Measurements from ENCODE around the gene CHADL. TPM values are rescaled to one million over a fixed set of nuclear protein-coding genes. Genes with fewer than 3 reads are reported as not detected.
A peak's percentile ranks its signal among the peaks of the same experiment; 100 is the strongest.

The CHADL gene, protein sequence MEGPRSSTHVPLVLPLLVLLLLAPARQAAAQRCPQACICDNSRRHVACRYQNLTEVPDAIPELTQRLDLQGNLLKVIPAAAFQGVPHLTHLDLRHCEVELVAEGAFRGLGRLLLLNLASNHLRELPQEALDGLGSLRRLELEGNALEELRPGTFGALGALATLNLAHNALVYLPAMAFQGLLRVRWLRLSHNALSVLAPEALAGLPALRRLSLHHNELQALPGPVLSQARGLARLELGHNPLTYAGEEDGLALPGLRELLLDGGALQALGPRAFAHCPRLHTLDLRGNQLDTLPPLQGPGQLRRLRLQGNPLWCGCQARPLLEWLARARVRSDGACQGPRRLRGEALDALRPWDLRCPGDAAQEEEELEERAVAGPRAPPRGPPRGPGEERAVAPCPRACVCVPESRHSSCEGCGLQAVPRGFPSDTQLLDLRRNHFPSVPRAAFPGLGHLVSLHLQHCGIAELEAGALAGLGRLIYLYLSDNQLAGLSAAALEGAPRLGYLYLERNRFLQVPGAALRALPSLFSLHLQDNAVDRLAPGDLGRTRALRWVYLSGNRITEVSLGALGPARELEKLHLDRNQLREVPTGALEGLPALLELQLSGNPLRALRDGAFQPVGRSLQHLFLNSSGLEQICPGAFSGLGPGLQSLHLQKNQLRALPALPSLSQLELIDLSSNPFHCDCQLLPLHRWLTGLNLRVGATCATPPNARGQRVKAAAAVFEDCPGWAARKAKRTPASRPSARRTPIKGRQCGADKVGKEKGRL
- total RNA-seq, result 1 to 10 TPM; 1.3 to 3.7 (median 1.4) TPM

DNA sequence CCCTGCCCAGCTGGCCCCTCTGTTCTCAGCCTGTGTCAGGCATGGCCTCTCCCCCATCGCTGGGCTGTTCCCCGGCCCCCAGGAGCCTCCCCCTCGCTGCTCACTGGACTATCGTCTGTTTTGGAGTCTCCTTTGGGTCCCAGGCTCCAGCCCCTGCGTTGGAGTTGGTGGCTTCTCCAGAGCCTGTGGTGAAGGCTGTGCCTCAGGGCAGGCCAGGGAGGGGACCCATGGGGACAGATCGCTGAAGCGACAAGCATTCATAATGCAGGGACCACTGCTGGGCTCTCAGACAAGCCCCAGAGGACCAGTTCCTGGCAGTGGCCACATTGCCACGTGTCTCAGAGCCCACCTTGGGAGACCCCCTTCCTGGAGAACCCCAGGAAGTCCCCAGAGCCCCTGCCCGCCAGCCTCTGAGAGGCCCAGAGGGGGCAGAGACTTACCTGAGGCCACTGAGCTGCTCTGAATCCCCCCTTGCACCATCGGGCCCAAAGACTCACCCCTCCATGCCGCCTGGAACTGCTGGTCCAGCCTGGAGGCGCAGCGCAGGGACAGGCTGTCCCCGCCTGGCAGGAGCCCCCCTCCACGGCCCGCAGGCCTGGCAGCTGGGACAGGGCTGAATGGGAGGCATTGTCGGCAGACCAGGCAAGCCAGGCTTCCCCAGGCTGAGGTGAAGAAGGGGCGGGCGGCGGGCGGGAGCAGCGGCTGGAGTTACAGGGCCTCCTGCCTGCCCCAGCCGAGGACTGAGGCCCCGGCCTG lies at the start of gene CHADL:
Gene CHADL, minus strand, starts transcription at position 555 of the 756 bp plus-strand sequence. Its CDS starts 50 bp downstream, at position 505.
- Histone ChIP-seq H3K27ac (peak within 1 kb of the TSS; percentile 74 to 78), H3K4me3 (peak within 1 kb of the TSS in 1 of 3 donors; percentile 7), H3K9me3 (no peaks in the 10 kb centered on the region), H3K36me3 (no peaks in the 10 kb centered on the region), H3K27me3 (no peaks in the 10 kb centered on the region), H3K4me1 (peaks cover 0 to 4% of the 10 kb centered on the region in 2 donors)
- peak in 1 of 2 donors; percentile 84 for DNase-seq (ENCODE audit: low spot score in 2 of 2)
- intact Hi-C loops (cut with DNase I; ENCODE audit: low total_unique reads), result no loop called here
- TF ChIP-seq POLR2A (IDR thresholded peaks at IDR 0.05), result no peak
- TF ChIP-seq, protein P1, sequence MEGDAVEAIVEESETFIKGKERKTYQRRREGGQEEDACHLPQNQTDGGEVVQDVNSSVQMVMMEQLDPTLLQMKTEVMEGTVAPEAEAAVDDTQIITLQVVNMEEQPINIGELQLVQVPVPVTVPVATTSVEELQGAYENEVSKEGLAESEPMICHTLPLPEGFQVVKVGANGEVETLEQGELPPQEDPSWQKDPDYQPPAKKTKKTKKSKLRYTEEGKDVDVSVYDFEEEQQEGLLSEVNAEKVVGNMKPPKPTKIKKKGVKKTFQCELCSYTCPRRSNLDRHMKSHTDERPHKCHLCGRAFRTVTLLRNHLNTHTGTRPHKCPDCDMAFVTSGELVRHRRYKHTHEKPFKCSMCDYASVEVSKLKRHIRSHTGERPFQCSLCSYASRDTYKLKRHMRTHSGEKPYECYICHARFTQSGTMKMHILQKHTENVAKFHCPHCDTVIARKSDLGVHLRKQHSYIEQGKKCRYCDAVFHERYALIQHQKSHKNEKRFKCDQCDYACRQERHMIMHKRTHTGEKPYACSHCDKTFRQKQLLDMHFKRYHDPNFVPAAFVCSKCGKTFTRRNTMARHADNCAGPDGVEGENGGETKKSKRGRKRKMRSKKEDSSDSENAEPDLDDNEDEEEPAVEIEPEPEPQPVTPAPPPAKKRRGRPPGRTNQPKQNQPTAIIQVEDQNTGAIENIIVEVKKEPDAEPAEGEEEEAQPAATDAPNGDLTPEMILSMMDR (IDR thresholded peaks at IDR 0.05), result no peak
- TF ChIP-seq POLR2AphosphoS5 (IDR thresholded peaks at IDR 0.05), result peak in 1 of 3 donors; percentile 58

DNA sequence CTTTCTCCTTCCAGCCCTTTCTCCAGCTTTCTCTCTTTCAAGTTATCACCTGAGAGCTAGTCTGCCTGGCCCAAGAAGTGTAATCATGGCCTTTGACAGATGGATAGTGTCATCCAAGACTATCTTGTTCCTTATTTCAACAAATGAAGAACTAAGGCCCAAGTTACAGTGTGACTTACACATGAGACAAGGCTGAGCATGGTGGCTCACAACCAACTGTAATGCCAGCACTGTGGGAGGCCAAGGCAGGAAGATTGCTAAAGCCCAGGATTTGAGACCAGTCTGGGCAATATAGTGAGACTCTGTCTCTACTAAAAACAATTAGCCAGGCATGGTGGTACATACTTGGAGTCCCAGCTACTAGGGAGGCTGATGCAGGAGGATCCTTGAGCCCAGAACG lies 48.9 kb upstream of the CHADL start:
- intact Hi-C loops (cut with DNase I; ENCODE audit: low total_unique reads), result no loop called here
- H3K27me3 ChIP-seq, result no peaks in the 10 kb centered on the region

DNA sequence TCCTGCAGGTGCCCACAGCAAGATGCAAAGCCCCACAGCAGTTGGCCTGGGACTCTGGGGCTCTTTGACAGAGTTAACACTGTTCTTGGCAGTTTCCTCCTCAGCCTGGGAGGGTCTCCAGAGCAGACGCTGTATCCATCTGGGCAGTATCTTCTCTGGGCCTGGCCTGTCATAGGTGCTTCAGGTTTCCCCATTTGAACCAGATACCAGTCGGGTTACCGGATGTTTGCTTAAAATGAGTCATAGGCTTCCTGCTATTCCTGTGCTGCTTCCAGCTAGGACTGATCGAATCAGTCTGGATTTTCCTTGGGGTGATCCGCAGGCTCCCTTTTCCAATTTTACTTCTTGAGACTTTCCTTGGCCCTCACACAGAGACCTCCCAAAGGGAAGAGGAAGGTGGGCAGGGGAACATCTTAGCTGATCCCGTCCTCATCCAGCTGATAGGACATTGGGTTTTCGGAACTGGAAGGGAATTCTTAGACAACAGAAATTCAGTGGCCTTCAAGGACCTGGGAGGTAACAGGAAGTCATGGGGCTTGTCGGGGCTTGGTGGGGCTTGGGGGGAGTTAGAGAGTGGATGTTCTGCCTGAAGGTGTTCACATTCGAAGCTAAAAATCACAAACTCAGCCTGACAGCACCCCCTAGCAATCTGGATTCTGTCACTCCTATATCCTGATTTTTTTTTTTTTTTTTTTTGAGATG lies 47.7 kb upstream of the CHADL start:
- Histone ChIP-seq H3K27me3 (no peaks in the 10 kb centered on the region), H3K9me3 (no peaks in the 10 kb centered on the region), H3K36me3 (no peaks in the 10 kb centered on the region), H3K4me3 (no peak overlapping the region), H3K4me1 (peaks cover 0 to 4% of the 10 kb centered on the region in 2 donors), H3K27ac (peak overlapping the region; percentile 86 to 88)
- no peak for DNase-seq (ENCODE audit: low spot score in 2 of 2)
- intact Hi-C loops (cut with DNase I; ENCODE audit: low total_unique reads), result no loop called here
- TF ChIP-seq POLR2AphosphoS5 (IDR thresholded peaks at IDR 0.05), result peak in 1 of 3 donors; percentile 21
- TF ChIP-seq, protein P1 (IDR thresholded peaks at IDR 0.05), result no peak

More for the DNA sequence above, 48.9 kb upstream of the CHADL start:
- peaks cover 0 to 4% of the 10 kb centered on the region in 2 donors for H3K4me1 ChIP-seq
- H3K4me3 ChIP-seq, result no peak overlapping the region
- no peaks in the 10 kb centered on the region for H3K36me3 ChIP-seq
- no peaks in the 10 kb centered on the region for H3K9me3 ChIP-seq
- peak overlapping the region in 1 of 2 donors; percentile 88 for H3K27ac ChIP-seq
- TF ChIP-seq, protein P1 (IDR thresholded peaks at IDR 0.05), result no peak
- TF ChIP-seq POLR2A (IDR thresholded peaks at IDR 0.05) (no peak), POLR2AphosphoS5 (IDR thresholded peaks at IDR 0.05) (no peak)
- DNase-seq (ENCODE audit: low spot score in 2 of 2), result no peak

DNA sequence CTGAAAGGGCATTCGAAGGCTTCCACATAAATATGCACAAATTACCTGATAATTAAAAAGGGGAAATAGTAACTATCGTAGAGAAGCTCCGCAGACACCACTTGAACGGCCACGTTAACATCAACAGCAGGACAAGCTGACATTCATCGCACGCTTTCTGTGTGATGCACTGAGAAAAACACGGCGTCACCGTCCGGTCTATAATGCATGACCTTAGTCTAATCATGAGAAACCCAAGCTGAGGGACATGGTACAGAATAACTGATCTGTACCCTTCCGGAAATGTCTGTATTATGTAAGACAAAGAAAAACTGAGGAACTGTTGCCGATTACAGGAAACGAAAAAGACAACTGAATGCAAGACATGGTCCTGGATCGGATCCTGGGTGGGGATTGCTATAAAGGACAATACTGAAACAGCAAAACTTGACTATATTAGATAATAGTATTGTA lies 45.9 kb upstream of the CHADL start:
- no peak for DNase-seq (ENCODE audit: low spot score in 2 of 2)
- Histone ChIP-seq H3K27ac (peak overlapping the region; percentile 78 to 90), H3K27me3 (no peaks in the 10 kb centered on the region), H3K9me3 (no peaks in the 10 kb centered on the region), H3K4me1 (peaks cover 0 to 4% of the 10 kb centered on the region in 2 donors), H3K36me3 (no peaks in the 10 kb centered on the region), H3K4me3 (peak overlapping the region; percentile 87 to 98 (median 98))
- TF ChIP-seq, protein P1 (IDR thresholded peaks at IDR 0.05), result no peak
- peak in 1 of 3 donors; percentile 52 for TF ChIP-seq POLR2AphosphoS5 (IDR thresholded peaks at IDR 0.05)
- no peak for TF ChIP-seq POLR2A (IDR thresholded peaks at IDR 0.05)
- intact Hi-C loops (cut with DNase I; ENCODE audit: low total_unique reads), result no loop called here
